Measurements from ENCODE around the gene INPP5A. TPM values are rescaled to one million over a fixed set of nuclear protein-coding genes. Genes with fewer than 3 reads are reported as not detected.
"Not testable (repeated sequence)": the region's sequence is repeated elsewhere in the genome, so short reads cannot be mapped to it uniquely, and the experiment has no call there.

The INPP5A gene
- total RNA-seq, 1 experiment from 2014 or later: 14.7 TPM

DNA sequence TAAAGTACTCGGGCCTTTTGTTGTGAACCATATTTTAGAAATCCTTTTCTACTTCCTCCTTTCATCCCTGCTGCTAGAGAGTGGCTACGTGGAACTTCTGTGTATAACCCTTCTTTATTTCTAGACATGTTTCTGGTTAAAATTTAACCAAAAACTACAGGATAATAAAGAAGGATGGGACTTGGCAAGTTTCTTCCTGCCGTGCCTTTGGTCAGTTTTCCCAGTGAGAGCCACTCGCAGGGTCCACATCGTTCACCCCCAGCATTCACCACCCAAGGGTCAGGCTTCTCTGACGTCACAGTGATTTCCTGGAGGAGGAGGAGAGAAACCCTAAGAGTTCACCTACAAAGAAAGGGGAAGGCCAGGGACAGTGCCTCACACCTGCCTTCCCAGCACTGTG lies 203.0 kb downstream of the INPP5A start:
- H3K4me3 Mint-ChIP-seq (ENCODE audit: unreplicated experiment): no peak overlapping the region
- intact Hi-C loops (cut with micrococcal nuclease): no loop called here
- H3K4me1 Mint-ChIP-seq (ENCODE audit: insufficient read depth, unreplicated experiment): no peaks in the 10 kb centered on the region
- CTCF ChIA-PET: no interaction called here
- peaks cover 15% of the 10 kb centered on the region for H3K36me3 Mint-ChIP-seq (ENCODE audit: insufficient read depth, unreplicated experiment)
- H3K9me3 Mint-ChIP-seq (ENCODE audit: unreplicated experiment): no peaks in the 10 kb centered on the region
- BruUV-seq (replicated peaks): no TSS peak
- POLR2A ChIA-PET: no interaction called here
- TF ChIP-seq, protein P1, sequence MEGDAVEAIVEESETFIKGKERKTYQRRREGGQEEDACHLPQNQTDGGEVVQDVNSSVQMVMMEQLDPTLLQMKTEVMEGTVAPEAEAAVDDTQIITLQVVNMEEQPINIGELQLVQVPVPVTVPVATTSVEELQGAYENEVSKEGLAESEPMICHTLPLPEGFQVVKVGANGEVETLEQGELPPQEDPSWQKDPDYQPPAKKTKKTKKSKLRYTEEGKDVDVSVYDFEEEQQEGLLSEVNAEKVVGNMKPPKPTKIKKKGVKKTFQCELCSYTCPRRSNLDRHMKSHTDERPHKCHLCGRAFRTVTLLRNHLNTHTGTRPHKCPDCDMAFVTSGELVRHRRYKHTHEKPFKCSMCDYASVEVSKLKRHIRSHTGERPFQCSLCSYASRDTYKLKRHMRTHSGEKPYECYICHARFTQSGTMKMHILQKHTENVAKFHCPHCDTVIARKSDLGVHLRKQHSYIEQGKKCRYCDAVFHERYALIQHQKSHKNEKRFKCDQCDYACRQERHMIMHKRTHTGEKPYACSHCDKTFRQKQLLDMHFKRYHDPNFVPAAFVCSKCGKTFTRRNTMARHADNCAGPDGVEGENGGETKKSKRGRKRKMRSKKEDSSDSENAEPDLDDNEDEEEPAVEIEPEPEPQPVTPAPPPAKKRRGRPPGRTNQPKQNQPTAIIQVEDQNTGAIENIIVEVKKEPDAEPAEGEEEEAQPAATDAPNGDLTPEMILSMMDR (IDR thresholded peaks at IDR 0.05; ENCODE audit: unreplicated experiment): no peak
- H3K27ac Mint-ChIP-seq (ENCODE audit: low read depth, unreplicated experiment): no peak overlapping the region
- no peaks in the 10 kb centered on the region for H3K27me3 Mint-ChIP-seq (ENCODE audit: insufficient read depth, unreplicated experiment)
- DNase-seq (ENCODE audit: unreplicated experiment): no peak

DNA sequence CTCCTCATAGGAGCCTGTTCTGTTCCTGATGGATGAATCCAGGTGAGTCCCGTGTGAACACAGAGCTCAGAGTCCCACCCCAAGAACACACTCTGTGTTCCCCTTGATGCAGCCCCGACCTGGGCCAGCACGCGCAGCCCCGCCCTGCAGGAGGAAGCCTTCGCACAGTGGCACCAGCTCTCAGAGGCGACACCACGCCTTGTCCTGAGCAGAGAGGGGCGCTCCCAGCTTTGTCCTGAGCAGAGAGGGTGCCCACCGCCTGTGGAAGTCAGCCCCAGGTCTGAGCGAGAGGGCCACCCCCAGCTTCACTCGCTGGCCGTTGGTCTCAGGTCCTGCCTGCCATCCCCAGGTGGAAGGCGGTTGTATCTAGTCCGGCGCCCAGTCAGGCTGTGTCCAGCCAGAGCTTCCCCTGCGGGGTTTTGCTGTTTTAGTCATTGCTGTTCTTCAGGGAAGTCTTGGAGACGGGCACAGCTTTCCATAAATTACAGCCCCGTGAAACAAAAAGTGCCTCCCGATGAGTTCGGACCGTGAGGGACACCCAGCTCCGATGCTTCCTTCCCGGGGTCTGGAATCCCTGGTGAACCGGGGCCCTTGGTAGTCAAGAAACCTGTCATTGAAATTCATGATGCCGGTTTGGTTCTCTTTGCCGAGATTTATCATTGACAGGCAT lies 204.7 kb downstream of the INPP5A start:
- no peak for DNase-seq (ENCODE audit: unreplicated experiment)
- POLR2A ChIA-PET: no interaction called here
- no TSS peak for BruUV-seq (replicated peaks)

DNA sequence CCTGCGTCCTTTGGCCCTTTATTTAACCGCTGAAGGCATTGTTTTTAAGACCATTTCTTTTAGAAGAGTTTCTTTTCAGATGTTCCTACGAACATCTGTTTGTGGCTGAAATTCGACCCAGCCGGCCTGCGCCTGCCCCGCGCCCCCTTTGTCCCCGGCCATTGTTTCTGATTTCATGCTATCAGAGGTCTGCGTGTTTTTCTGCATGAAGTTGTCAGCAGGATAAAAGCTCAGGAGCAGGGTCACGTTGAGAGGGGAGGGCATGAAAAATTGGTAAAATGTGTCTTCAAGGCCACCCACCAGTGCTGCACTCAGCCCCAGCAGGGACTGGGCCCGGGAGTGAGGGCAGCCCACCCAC lies 205.2 kb downstream of the INPP5A start:
- intact Hi-C loops (cut with micrococcal nuclease): no loop called here
- CTCF ChIA-PET: interaction anchor here (1.6 kb wide), 1 partner anchor 89 kb away, joined by 7 read pairs; no protein-coding TSS in a partner anchor

More for the DNA sequence above, 204.7 kb downstream of the INPP5A start:
- intact Hi-C loops (cut with micrococcal nuclease): no loop called here
- Mint-ChIP-seq H3K4me1 (ENCODE audit: insufficient read depth, unreplicated experiment) (no peaks in the 10 kb centered on the region), H3K9me3 (ENCODE audit: unreplicated experiment) (no peaks in the 10 kb centered on the region), H3K36me3 (ENCODE audit: insufficient read depth, unreplicated experiment) (peaks cover 15% of the 10 kb centered on the region), H3K27me3 (ENCODE audit: insufficient read depth, unreplicated experiment) (no peaks in the 10 kb centered on the region), H3K4me3 (ENCODE audit: unreplicated experiment) (no peak overlapping the region), H3K27ac (ENCODE audit: low read depth, unreplicated experiment) (no peak overlapping the region)
- CTCF ChIA-PET: interaction anchor here (1.6 kb wide), 1 partner anchor 88 kb away, joined by 7 read pairs; no protein-coding TSS in a partner anchor
- TF ChIP-seq, protein P1 (IDR thresholded peaks at IDR 0.05; ENCODE audit: unreplicated experiment): no peak

DNA sequence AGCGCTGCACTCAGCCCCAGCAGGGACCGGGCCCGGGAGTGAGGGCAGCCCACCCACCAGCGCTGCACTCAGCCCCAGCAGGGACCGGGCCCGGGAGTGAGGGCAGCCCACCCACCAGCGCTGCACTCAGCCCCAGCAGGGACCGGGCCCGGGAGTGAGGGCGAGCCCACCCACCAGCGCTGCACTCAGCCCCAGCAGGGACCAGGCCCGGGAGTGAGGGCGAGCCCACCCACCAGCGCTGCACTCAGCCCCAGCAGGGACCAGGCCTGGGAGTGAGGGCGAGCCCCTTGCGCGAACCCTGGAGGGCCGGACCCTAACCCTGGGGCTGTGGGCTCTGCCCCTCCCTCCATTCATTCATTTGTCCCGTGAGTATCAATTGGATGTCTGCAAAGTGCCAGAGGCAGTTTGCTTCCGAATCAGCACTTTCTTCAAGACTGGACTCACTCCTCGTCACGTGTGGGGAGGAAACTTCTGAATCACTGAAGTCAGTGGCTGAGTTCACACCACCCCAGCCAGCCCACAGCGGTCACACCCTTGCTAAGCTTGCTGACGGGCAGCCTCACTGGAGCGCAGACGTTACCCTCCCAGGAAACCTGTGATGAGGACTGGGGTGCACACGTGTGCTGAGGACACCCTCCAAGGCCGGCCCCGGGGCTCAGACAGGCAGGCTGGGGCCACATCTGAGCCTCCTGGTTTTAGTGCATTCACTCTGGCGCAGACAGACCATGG lies 205.8 kb downstream of the INPP5A start:
- H3K9me3 Mint-ChIP-seq (ENCODE audit: unreplicated experiment); intact Hi-C loops (cut with micrococcal nuclease); H3K27ac Mint-ChIP-seq (ENCODE audit: low read depth, unreplicated experiment); H3K27me3 Mint-ChIP-seq (ENCODE audit: insufficient read depth, unreplicated experiment); POLR2A ChIA-PET; BruUV-seq (replicated peaks); H3K4me3 Mint-ChIP-seq (ENCODE audit: unreplicated experiment); DNase-seq (ENCODE audit: unreplicated experiment); H3K4me1 Mint-ChIP-seq (ENCODE audit: insufficient read depth, unreplicated experiment): not testable (repeated sequence)
- peaks cover 13% of the 10 kb centered on the region for H3K36me3 Mint-ChIP-seq (ENCODE audit: insufficient read depth, unreplicated experiment)
- CTCF ChIA-PET: interaction anchor here (0.8 to 1.6 kb wide), 2 partner anchors 89 to 207 kb away, joined by 5 to 7 read pairs; no protein-coding TSS in a partner anchor

More for the DNA sequence above, 205.2 kb downstream of the INPP5A start:
- Mint-ChIP-seq H3K4me3 (ENCODE audit: unreplicated experiment) (no peak overlapping the region), H3K36me3 (ENCODE audit: insufficient read depth, unreplicated experiment) (peaks cover 15% of the 10 kb centered on the region), H3K27me3 (ENCODE audit: insufficient read depth, unreplicated experiment) (no peaks in the 10 kb centered on the region), H3K27ac (ENCODE audit: low read depth, unreplicated experiment) (no peak overlapping the region), H3K4me1 (ENCODE audit: insufficient read depth, unreplicated experiment) (no peaks in the 10 kb centered on the region), H3K9me3 (ENCODE audit: unreplicated experiment) (no peaks in the 10 kb centered on the region)
- no TSS peak for BruUV-seq (replicated peaks)
- DNase-seq (ENCODE audit: unreplicated experiment): no peak
- POLR2A ChIA-PET: no interaction called here
- TF ChIP-seq, protein P1 (IDR thresholded peaks at IDR 0.05; ENCODE audit: unreplicated experiment): no peak
